Lung (tissue), 12 donors: ENCODE measurements around the gene MAGI2. TPM values are rescaled to one million over a fixed set of nuclear protein-coding genes. Genes with fewer than 3 reads are reported as not detected.

Experiments
- ATAC-seq: fragments of 200-7000 bp; cut with Tn5 transposase; one replicate; pipeline ENCODE4 v1.9.1; 2020; ENCODE audit warnings: moderate number of reproducible peaks; ENCODE audit not compliant: insufficient read depth, low FRiP score
- DNase-seq, 3 donors: peaks; one replicate each; pipeline ENCODE4 v3.0.0-alpha.2; 2013 to 2017
- H3K27ac ChIP-seq, 2 donors: one replicate each; pipeline ENCODE4 v1.5.1; 2013; ENCODE audit warnings: mild to moderate bottlenecking in 2 of 2, moderate library complexity in 2 of 2, control low read depth in 1 of 2, inconsistent platforms in 1 of 2, low read depth in 1 of 2, low read length in 1 of 2
- H3K27me3 ChIP-seq, 3 donors: one replicate each; pipeline ENCODE4 v1.5.1; 2013; ENCODE audit warnings: low read length in 2 of 3; ENCODE audit not compliant: control insufficient read depth in 3 of 3, insufficient read depth in 3 of 3
- H3K36me3 ChIP-seq, 4 donors: one replicate each; pipeline ENCODE4 v1.5.1; 2013; ENCODE audit warnings: low read length in 4 of 4, mild to moderate bottlenecking in 1 of 4, moderate library complexity in 1 of 4; ENCODE audit not compliant: control insufficient read depth in 4 of 4, insufficient read depth in 4 of 4
- H3K4me1 ChIP-seq, 5 donors: one replicate each; pipeline ENCODE4 v1.5.1; 2013; ENCODE audit warnings: low read length in 5 of 5, mild to moderate bottlenecking in 2 of 5, moderate library complexity in 1 of 5; ENCODE audit not compliant: control insufficient read depth in 5 of 5, insufficient read depth in 5 of 5
- H3K4me3 ChIP-seq: one replicate; pipeline ENCODE4 v1.5.1; 2013; ENCODE audit warnings: mild to moderate bottlenecking, control low read depth, moderate library complexity
- H3K9ac ChIP-seq, 2 donors: one replicate each; pipeline ENCODE4 v1.5.1; 2013; ENCODE audit warnings: low read length in 2 of 2, control low read depth in 1 of 2; ENCODE audit not compliant: insufficient read depth in 1 of 2
- H3K9me3 ChIP-seq, 4 donors: one replicate each; pipeline ENCODE4 v1.5.1; 2013; ENCODE audit warnings: low read length in 3 of 4, mild to moderate bottlenecking in 1 of 4, moderate library complexity in 1 of 4; ENCODE audit not compliant: control insufficient read depth in 4 of 4, insufficient read depth in 3 of 4
- WGBS, 2 donors: extraction: QIAGEN DNeasy Blood & Tissue Kit; methylation state at CpG; one replicate each; pipeline ENCODE4 v1.1.7; 2013; 5-methylcytosine and 5-hydroxymethylcytosine counted together
- polyA plus RNA-seq, 2 donors: library from polyadenylated mRNA; stranded (reverse); fragments of 200-250 nt; gene quantifications; one replicate each; pipeline ENCODE4 v1.2.1, GENCODE V29; 2013
- total RNA-seq, 2 donors: library from RNA; depleted of rRNA in 1 of 2; stranded (reverse); fragments of >200 nt in 1 of 2; gene quantifications; one replicate each; pipeline ENCODE4 v1.2.1, GENCODE V29; 2014 to 2021
- TF ChIP-seq, protein P1 (sequence below): IDR thresholded peaks from 2 replicates; pipeline ENCODE4 v1.5.1; 2012; ENCODE audit warnings: mild to moderate bottlenecking; ENCODE audit errors: control extremely low read depth, extremely low read depth
- donor health status: control.
- donor health status: control.
- donor health status: Bipolar disorder and iron deficiency.
- donor health status: healthy.
- donor health status: DM: yes; HTN: yes; CAD: no.

The MAGI2 gene
- total and polyA plus RNA-seq, 4 donors: 0.94 to 18.0 (median 5.3) TPM

DNA sequence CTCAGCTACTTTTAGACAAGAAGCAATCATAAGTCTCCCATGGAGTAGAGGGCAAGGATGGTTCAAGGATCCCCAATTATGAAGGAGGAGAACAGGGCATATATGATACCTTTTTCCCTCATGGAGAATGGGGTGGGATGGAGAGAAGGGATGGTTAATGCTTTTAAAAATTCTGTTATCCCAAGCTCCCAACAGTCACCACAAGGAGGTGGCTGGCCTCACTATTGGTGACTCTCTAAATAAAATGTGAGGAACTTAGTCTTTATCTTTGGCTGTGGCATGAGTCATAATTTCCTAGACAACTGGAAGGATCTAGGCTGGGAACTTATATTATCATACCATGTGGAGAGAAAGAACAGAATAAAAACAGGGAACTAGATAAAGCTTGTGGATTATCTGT lies 1357.9 kb downstream of the MAGI2 start:
- Histone ChIP-seq H3K36me3 (no peaks in the 10 kb centered on the region), H3K27me3 (no peaks in the 10 kb centered on the region), H3K9ac (no peak overlapping the region), H3K27ac (no peak overlapping the region), H3K9me3 (no peaks in the 10 kb centered on the region), H3K4me3 (no peak overlapping the region), H3K4me1 (no peaks in the 10 kb centered on the region)
- ATAC-seq (no peak), DNase-seq (no peak)
- TF ChIP-seq, protein P1, sequence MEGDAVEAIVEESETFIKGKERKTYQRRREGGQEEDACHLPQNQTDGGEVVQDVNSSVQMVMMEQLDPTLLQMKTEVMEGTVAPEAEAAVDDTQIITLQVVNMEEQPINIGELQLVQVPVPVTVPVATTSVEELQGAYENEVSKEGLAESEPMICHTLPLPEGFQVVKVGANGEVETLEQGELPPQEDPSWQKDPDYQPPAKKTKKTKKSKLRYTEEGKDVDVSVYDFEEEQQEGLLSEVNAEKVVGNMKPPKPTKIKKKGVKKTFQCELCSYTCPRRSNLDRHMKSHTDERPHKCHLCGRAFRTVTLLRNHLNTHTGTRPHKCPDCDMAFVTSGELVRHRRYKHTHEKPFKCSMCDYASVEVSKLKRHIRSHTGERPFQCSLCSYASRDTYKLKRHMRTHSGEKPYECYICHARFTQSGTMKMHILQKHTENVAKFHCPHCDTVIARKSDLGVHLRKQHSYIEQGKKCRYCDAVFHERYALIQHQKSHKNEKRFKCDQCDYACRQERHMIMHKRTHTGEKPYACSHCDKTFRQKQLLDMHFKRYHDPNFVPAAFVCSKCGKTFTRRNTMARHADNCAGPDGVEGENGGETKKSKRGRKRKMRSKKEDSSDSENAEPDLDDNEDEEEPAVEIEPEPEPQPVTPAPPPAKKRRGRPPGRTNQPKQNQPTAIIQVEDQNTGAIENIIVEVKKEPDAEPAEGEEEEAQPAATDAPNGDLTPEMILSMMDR: no peak

DNA sequence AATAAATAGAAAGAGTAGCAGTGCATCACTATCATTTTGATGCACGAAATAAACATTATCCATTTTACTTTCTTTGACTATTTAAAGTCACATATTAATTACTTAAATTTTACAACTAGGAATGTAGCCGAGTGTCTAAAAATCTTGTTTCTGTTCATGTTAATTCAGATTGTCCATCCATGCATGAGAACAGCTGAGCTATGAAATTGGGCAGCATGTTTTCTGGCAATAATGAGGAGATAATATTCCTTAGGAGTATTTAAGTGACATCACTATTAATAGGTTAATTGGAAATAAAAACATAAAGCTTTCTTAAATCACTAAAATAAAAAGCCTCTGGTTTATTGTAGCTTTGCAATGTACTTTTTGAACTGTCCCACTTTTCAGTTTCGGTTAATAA lies 1361.1 kb downstream of the MAGI2 start:
- Histone ChIP-seq H3K27me3 (no peaks in the 10 kb centered on the region), H3K27ac (no peak overlapping the region), H3K9ac (no peak overlapping the region), H3K4me3 (no peak overlapping the region), H3K9me3 (no peaks in the 10 kb centered on the region), H3K4me1 (peaks cover 0 to 1% (median 0%) of the 10 kb centered on the region in 5 donors), H3K36me3 (no peaks in the 10 kb centered on the region)
- 92 to 94% methylated on average over 3 of the region's 3 CpGs for WGBS, 2 donors
- TF ChIP-seq, protein P1: no peak
- DNase-seq: no peak
- no peak for ATAC-seq

DNA sequence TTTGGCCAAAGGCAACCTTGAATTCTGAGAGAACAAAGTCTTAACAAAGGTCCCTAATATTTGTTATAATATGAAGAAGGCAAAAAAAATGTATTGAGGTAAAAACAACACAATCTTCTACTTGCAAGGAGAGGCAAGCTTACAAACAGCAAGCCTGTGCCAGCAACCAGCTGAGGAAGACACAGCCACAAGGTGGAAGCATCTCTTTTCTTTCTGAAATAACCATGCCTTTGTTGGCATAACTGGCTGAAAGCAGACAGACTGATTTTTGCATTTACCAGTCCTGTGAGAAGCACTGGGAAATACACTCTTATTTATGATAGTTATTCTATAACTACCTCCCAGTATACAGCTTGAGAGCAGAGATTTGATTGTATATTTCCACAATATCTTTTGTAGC lies 1362.9 kb downstream of the MAGI2 start:
- H3K27me3 ChIP-seq: no peaks in the 10 kb centered on the region
- DNase-seq (peak in 1 of 3 donors; percentile 42), ATAC-seq (no peak)
- no peaks in the 10 kb centered on the region for H3K9me3 ChIP-seq
- H3K36me3 ChIP-seq: no peaks in the 10 kb centered on the region
- H3K27ac ChIP-seq: no peak overlapping the region
- no peak overlapping the region for H3K4me3 ChIP-seq
- TF ChIP-seq, protein P1: no peak
- H3K9ac ChIP-seq: no peak overlapping the region
- peaks cover 0 to 1% (median 0%) of the 10 kb centered on the region in 5 donors for H3K4me1 ChIP-seq

DNA sequence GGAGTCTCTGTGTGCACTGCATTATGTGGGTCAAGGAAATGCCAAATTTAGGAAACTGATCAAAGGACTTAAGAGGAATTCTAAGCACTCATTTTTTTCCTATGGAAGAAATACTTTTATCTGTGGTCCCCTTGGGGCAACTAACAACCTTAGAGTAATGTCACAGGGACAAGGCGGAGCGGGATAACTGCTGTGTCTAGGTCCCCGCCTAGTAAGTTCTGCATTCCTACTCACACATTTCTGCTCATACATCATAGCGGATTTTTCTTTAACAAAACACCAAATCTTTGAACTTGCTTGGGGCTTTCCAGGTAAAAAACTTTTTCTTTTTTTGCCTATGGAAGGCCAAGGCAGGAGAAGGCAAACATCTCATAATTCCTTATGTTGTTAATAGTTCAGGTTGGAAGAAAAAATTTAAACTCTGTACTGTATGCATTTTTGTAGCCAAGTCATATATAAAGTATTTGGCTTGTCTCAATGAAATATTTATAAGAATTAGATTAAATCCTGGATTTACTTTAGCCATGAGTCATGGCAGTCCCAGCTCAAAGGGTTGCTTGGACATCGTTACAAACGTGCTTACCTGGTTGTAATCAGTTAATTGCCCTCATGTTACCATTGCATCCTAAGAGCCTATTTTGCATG lies 1369.9 kb downstream of the MAGI2 start:
- DNase-seq (no peak), ATAC-seq (no peak)
- no peak overlapping the region for H3K9ac ChIP-seq
- H3K4me3 ChIP-seq: no peak overlapping the region
- 83 to 95% methylated on average over 6 of the region's 6 CpGs for whole genome bisulfite sequencing, 2 donors
- no peaks in the 10 kb centered on the region for H3K27me3 ChIP-seq
- TF ChIP-seq, protein P1: no peak
- H3K4me1 ChIP-seq: peaks cover 0 to 6% (median 0%) of the 10 kb centered on the region in 5 donors
- H3K27ac ChIP-seq: no peak overlapping the region
- H3K9me3 ChIP-seq: no peaks in the 10 kb centered on the region
- H3K36me3 ChIP-seq: no peaks in the 10 kb centered on the region
